IMR-90 (cell line): Measurements from ENCODE around the gene SCARB1. TPM values are rescaled to one million over a fixed set of nuclear protein-coding genes. Genes with fewer than 3 reads are reported as not detected.

Source experiments
- ATAC-seq: fragments of 200-7000 bp; cut with Tn5 transposase; 2 replicates; pipeline ENCODE4 v1.9.1; 2020; ENCODE audit warnings: low read depth, mild to moderate bottlenecking, moderate library complexity
- BruUV-seq: library from RNA; stranded (reverse); fragments of 400-500 nt; replicated peaks from 2 replicates; lab custom pipeline; 2021; lab: Mats Ljungman, UMichigan
- CTCF ChIA-PET: fragments of 300-600 bp; formaldehyde crosslinking; extraction: SDS; loops from one replicate; lab custom pipeline; 2021; ENCODE audit warnings: antibody characterized with exemption; lab: Yijun Ruan, JAX
- POLR2A ChIA-PET: fragments of 300-600 bp; sonication (Branson Sonifier 250); formaldehyde crosslinking; loops from one replicate; lab custom pipeline; 2022; ENCODE audit warnings: antibody characterized with exemption; ENCODE audit not compliant: unreplicated experiment; lab: Charles Lee
- DNase-seq: peaks from one replicate; pipeline ENCODE4 v3.0.0; 2013
- H2AFZ ChIP-seq: replicated peaks from 2 replicates; pipeline ENCODE3; 2013; ENCODE audit warnings: low read length, mild to moderate bottlenecking; ENCODE audit not compliant: poor library complexity
- H2AK5ac ChIP-seq: 2 replicates; pipeline ENCODE4 v1.6.1; 2013; ENCODE audit warnings: low read depth, low read length, inconsistent platforms
- H2AK9ac ChIP-seq: replicated peaks from 2 replicates; pipeline ENCODE3; 2013; ENCODE audit warnings: mild to moderate bottlenecking, low read depth, low read length, moderate library complexity; ENCODE audit not compliant: poor library complexity
- H2BK120ac ChIP-seq: 2 replicates; pipeline ENCODE4 v1.6.1; 2013; ENCODE audit warnings: low read depth, low read length, inconsistent platforms
- H2BK15ac ChIP-seq: 3 replicates; pipeline ENCODE4 v1.6.1; 2013; ENCODE audit warnings: low read depth, low read length, inconsistent platforms
- H2BK20ac ChIP-seq: 2 replicates; pipeline ENCODE4 v1.6.1; 2013; ENCODE audit warnings: low read depth, mild to moderate bottlenecking, inconsistent platforms, low read length, moderate library complexity
- H2BK5ac ChIP-seq: 2 replicates; pipeline ENCODE4 v1.6.1; 2013; ENCODE audit warnings: mild to moderate bottlenecking, low read depth, low read length, inconsistent platforms; ENCODE audit not compliant: poor library complexity, severe bottlenecking
- H3K14ac ChIP-seq: replicated peaks from 2 replicates; pipeline ENCODE4 v1.6.1; 2013; ENCODE audit warnings: low read depth, low read length, inconsistent platforms
- H3K18ac ChIP-seq: 2 replicates; pipeline ENCODE4 v1.6.1; 2013; ENCODE audit warnings: low read depth, low read length, control low read depth
- H3K23ac ChIP-seq: 2 replicates; pipeline ENCODE4 v1.6.1; 2013; ENCODE audit warnings: low read depth, low read length, inconsistent platforms
- H3K27ac ChIP-seq: 2 replicates; pipeline ENCODE4 v1.5.1; 2013; ENCODE audit warnings: mild to moderate bottlenecking, control low read depth, low read length; ENCODE audit not compliant: insufficient read depth
- H3K27me3 ChIP-seq: 2 replicates; pipeline ENCODE4 v1.6.1; 2013; ENCODE audit warnings: low read length; ENCODE audit not compliant: control insufficient read depth, insufficient read depth
- H3K36me3 ChIP-seq: 2 replicates; pipeline ENCODE4 v1.6.1; 2013; ENCODE audit warnings: low read length, mixed read lengths; ENCODE audit not compliant: control insufficient read depth, insufficient read depth
- H3K4ac ChIP-seq: 2 replicates; pipeline ENCODE4 v1.6.1; 2013; ENCODE audit warnings: low read depth, low read length, inconsistent platforms
- H3K4me1 ChIP-seq: 2 replicates; pipeline ENCODE4 v1.6.1; 2013; ENCODE audit warnings: low read length, mixed read lengths; ENCODE audit not compliant: control insufficient read depth, insufficient read depth
- H3K4me2 ChIP-seq: 2 replicates; pipeline ENCODE4 v1.6.1; 2013; ENCODE audit warnings: low read depth, mild to moderate bottlenecking, control low read depth, low read length, moderate library complexity
- H3K4me3 ChIP-seq: 2 replicates; pipeline ENCODE4 v1.5.1; 2013; ENCODE audit warnings: low read depth, mild to moderate bottlenecking, control low read depth, low read length, moderate library complexity; ENCODE audit not compliant: insufficient read depth
- H3K56ac ChIP-seq: 2 replicates; pipeline ENCODE4 v1.6.1; 2013; ENCODE audit warnings: low read length, inconsistent platforms; ENCODE audit not compliant: insufficient read depth; ENCODE audit errors: extremely low read depth
- H3K79me1 ChIP-seq, 2 experiments: 2 replicates each; pipeline ENCODE4 v1.6.1; 2013; ENCODE audit warnings: low read length in 2 of 2, inconsistent platforms in 1 of 2, low read depth in 1 of 2
- H3K9ac ChIP-seq: 2 replicates; pipeline ENCODE4 v1.6.1; 2013; ENCODE audit warnings: low read depth, low read length, control low read depth
- H3K9me1 ChIP-seq: 2 replicates; pipeline ENCODE4 v1.6.1; 2013; ENCODE audit warnings: low read length, inconsistent platforms; ENCODE audit not compliant: insufficient read depth
- H3K9me3 ChIP-seq: 2 replicates; pipeline ENCODE4 v1.6.1; 2013; ENCODE audit warnings: low read length; ENCODE audit not compliant: control insufficient read depth, insufficient read depth
- H4K20me1 ChIP-seq: 2 replicates; pipeline ENCODE4 v1.6.1; 2013; ENCODE audit warnings: low read length, inconsistent platforms; ENCODE audit not compliant: insufficient read depth
- H4K5ac ChIP-seq: 2 replicates; pipeline ENCODE4 v1.6.1; 2013; ENCODE audit warnings: mild to moderate bottlenecking, low read depth, low read length, control low read depth
- H4K8ac ChIP-seq, 2 experiments: 2 replicates each; pipeline ENCODE4 v1.6.1; 2013; ENCODE audit warnings: low read depth in 2 of 2, low read length in 2 of 2, control low read depth in 1 of 2, inconsistent platforms in 1 of 2
- H4K91ac ChIP-seq: 2 replicates; pipeline ENCODE4 v1.6.1; 2013; ENCODE audit warnings: low read depth, low read length, inconsistent platforms; ENCODE audit not compliant: insufficient read depth
- BHLHE40 ChIP-seq: fragments of 150-350 bp; IDR thresholded peaks from 2 replicates; pipeline ENCODE4 v1.6.1; 2016; ENCODE audit warnings: mild to moderate bottlenecking, low read depth, low read length
- FOS ChIP-seq: fragments of 150-350 bp; IDR thresholded peaks from 2 replicates; pipeline ENCODE4 v1.6.1; 2016; ENCODE audit warnings: low read depth, low read length
- MAFK ChIP-seq: IDR thresholded peaks from 2 replicates; pipeline ENCODE4 v1.6.1; 2012; ENCODE audit warnings: low read depth, low read length, improper control_type of control experiment
- MAZ ChIP-seq: IDR thresholded peaks from 2 replicates; pipeline ENCODE4 v1.6.1; 2012; ENCODE audit warnings: low read depth, mild to moderate bottlenecking, low read length, improper control_type of control experiment, moderate library complexity, borderline replicate concordance
- NFE2L2 ChIP-seq: fragments of 150-350 bp; IDR thresholded peaks from 2 replicates; pipeline ENCODE4 v1.6.1; 2016; ENCODE audit warnings: low read depth, mild to moderate bottlenecking, low read length
- RCOR1 ChIP-seq: IDR thresholded peaks from 2 replicates; pipeline ENCODE4 v1.6.1; 2012; ENCODE audit warnings: mild to moderate bottlenecking, low read length, improper control_type of control experiment; ENCODE audit not compliant: insufficient replicate concordance
- RFX5 ChIP-seq: IDR thresholded peaks from 2 replicates; pipeline ENCODE4 v1.8.0; 2012; ENCODE audit warnings: low read depth, mild to moderate bottlenecking, low read length, moderate library complexity
- WGBS, 2 experiments: methylation state at CpG; one replicate each; pipeline versions ENCODE4 v1.1.5 to v1.1.7; 2013; ENCODE audit warnings: missing lambda C conversion rate in 2 of 2; ENCODE audit not compliant: insufficient read length in 1 of 2; ENCODE audit errors: extremely low coverage in 2 of 2; 5-methylcytosine and 5-hydroxymethylcytosine counted together
- dilution Hi-C: fragments of 300-500 bp; cut with HindIII; formaldehyde crosslinking; loops from one replicate; pipeline ENCODE4 v1.14.3; 2018; ENCODE audit warnings: low sequenced_read_pairs; ENCODE audit not compliant: unreplicated experiment
- in situ Hi-C: fragments of 300-500 bp; cut with MboI; formaldehyde crosslinking; loops from 3 replicates; pipeline ENCODE4 v1.14.3; 2019; ENCODE audit warnings: low sequenced_read_pairs, inconsistent platforms, mixed read lengths
- intact Hi-C: fragments of 100-400 bp; cut with micrococcal nuclease; formaldehyde crosslinking; loops from 2 replicates; pipeline ENCODE4 v1.10.0; 2022
- polyA plus RNA-seq, 3 experiments: library from polyadenylated mRNA; depleted of rRNA; stranded (reverse); fragments of >200 nt; gene quantifications; 2 replicates each; pipeline ENCODE4 v1.2.3, GENCODE V29; 2012; ENCODE audit warnings: low replicate concordance in 1 of 3
- total RNA-seq: library from RNA; depleted of rRNA; stranded (reverse); fragments of >200 nt; gene quantifications from 2 replicates; pipeline ENCODE4 v1.2.3, GENCODE V29; 2012

SCARB1 gene
- total and polyA plus RNA-seq, 2 of the 4 experiments (the other 2 are of a cell fraction), result 3.0 to 24.8 TPM

- H3K79me1 ChIP-seq, result no peaks in the 10 kb centered on the region
- H2BK15ac ChIP-seq, result no peak overlapping the region
- no TSS peak for BruUV-seq
- no peaks in the 10 kb centered on the region for H3K9me3 ChIP-seq
- H3K18ac ChIP-seq, result no peak overlapping the region
- H3K4me1 ChIP-seq, result peaks cover 3% of the 10 kb centered on the region; the same call in 1 of the 2 replicates
- whole genome bisulfite sequencing, 2 experiments, result no CpG with 5 or more reads among the region's 2 CpGs
- H2BK20ac ChIP-seq, result no peak overlapping the region
- H3K4me3 ChIP-seq, result no peak overlapping the region
- no peak overlapping the region for H2AFZ ChIP-seq
- no peak overlapping the region for H2BK120ac ChIP-seq
- DNase-seq (no peak), ATAC-seq (no peak)
- no peak overlapping the region for H2AK9ac ChIP-seq
- no peak overlapping the region for H2BK5ac ChIP-seq
- in situ Hi-C loops, result no loop called here
- no peak overlapping the region for H3K9ac ChIP-seq
- intact Hi-C loops, result no loop called here
- peaks cover 3% of the 10 kb centered on the region; the same call in 1 of the 2 replicates for H3K9me1 ChIP-seq
- no peak overlapping the region for H2AK5ac ChIP-seq
- no peak overlapping the region for H3K27ac ChIP-seq
- no peak overlapping the region for H3K56ac ChIP-seq
- CTCF ChIA-PET, result no interaction called here
- H4K5ac ChIP-seq, result no peak overlapping the region
- no peak overlapping the region for H3K14ac ChIP-seq
- H3K36me3 ChIP-seq, result no peaks in the 10 kb centered on the region
- peaks cover 3% of the 10 kb centered on the region; the same call in 1 of the 2 replicates for H3K27me3 ChIP-seq
- POLR2A ChIA-PET, result no interaction called here
- no peak overlapping the region for H3K4ac ChIP-seq
- no peak overlapping the region for H4K8ac ChIP-seq
- no peak overlapping the region for H4K91ac ChIP-seq
- dilution Hi-C loops, result no loop called here
- no peaks in the 10 kb centered on the region for H4K20me1 ChIP-seq
- H3K4me2 ChIP-seq, result no peak overlapping the region
- no peak for TF ChIP-seq RFX5
- TF ChIP-seq BHLHE40, result no peak
- TF ChIP-seq NFE2L2, result no peak
- TF ChIP-seq MAFK, result no peak
- TF ChIP-seq FOS, result no peak
- TF ChIP-seq MAZ, result no peak
- TF ChIP-seq RCOR1, result no peak
- H3K23ac ChIP-seq, result no peak overlapping the region
Measured at GRCh38 chr12:124875803-124876132, 12.1 kb upstream of the SCARB1 start.
